Effector memory CD8-positive, alpha-beta T cell (primary cell): ENCODE data around the gene APBA1.

Experiments used
- ATAC-seq: fragments of 150-1000 bp; cut with Tn5 transposase; replicated peaks from 2 replicates; pipeline ENCODE4 v1.10.0; 2021; ENCODE audit warnings: mild to moderate bottlenecking, moderate library complexity
- DNase-seq, 3 experiments: peaks; one replicate each; pipeline ENCODE4 v3.0.0; 2021
- H3K27ac Mint-ChIP-seq, 2 donors: one replicate each; pipeline ENCODE4 v1.8.0; 2022; ENCODE audit warnings: mild to moderate bottlenecking in 2 of 2, mixed read lengths in 2 of 2, moderate library complexity in 2 of 2
- H3K27me3 Mint-ChIP-seq, 2 donors: one replicate each; pipeline ENCODE4 v1.8.0; 2022; ENCODE audit warnings: mixed read lengths in 2 of 2
- H3K36me3 Mint-ChIP-seq: one replicate; pipeline ENCODE4 v1.8.0; 2022; ENCODE audit warnings: mild to moderate bottlenecking, moderate library complexity, mixed read lengths; ENCODE audit not compliant: insufficient read depth
- H3K4me1 Mint-ChIP-seq, 2 donors: one replicate each; pipeline ENCODE4 v1.8.0; 2022; ENCODE audit warnings: low read depth in 2 of 2, mixed read lengths in 2 of 2
- H3K4me3 Mint-ChIP-seq, 2 donors: one replicate each; pipeline ENCODE4 v1.8.0; 2022; ENCODE audit warnings: mild to moderate bottlenecking in 2 of 2, mixed read lengths in 2 of 2, moderate library complexity in 2 of 2
- H3K9me3 Mint-ChIP-seq, 2 donors: one replicate each; pipeline ENCODE4 v1.8.0; 2022; ENCODE audit warnings: mixed read lengths in 2 of 2

Gene APBA1

DNA sequence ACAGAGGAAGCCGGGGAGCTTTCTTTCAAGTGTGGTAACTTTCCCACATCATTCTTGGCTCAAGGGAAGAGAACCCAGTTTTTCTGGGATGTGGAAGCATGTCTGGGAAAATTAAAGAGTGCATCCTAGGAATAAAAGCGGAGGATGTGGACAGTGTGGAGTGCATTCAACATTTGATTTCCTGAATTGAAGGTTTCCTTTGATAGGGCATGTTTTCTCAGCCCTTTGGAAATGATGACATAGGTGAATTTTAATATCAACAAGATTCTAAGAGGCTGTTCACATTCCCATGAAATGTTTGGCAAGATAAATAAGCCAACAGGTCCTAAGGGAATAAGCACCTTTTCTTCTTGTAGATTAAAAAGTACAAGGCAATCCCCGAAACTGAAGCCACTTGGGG, 283.6 kb downstream of the APBA1 start:
- H3K9me3 Mint-ChIP-seq = no peaks in the 10 kb centered on the region
- peaks cover 6% of the 10 kb centered on the region for H3K36me3 Mint-ChIP-seq
- ATAC-seq (no peak), DNase-seq (no peak)
- H3K27ac Mint-ChIP-seq = no peak overlapping the region
- peaks cover 5 to 45% of the 10 kb centered on the region in 2 donors for H3K27me3 Mint-ChIP-seq
- H3K4me1 Mint-ChIP-seq = no peaks in the 10 kb centered on the region
- no peak overlapping the region for H3K4me3 Mint-ChIP-seq

DNA sequence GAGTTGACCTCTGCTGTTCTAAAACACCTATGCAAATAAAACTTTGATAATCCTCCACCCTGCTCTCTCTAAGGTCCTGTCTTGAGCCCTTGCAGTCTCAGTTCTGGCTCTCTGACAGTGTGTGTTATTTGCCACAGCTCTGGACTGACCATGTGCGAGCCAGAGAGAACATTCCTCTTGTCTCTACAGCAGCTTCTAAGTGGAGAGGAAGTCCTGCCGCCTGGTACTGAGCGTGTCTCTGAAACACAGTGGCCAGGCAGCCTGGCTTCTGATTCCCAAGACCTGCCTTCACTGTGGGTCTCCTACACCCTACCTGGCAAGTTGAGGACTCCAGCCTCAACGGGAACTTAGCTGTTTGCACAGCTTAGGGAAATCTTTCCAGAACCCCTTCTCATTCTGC, 285.5 kb downstream of the APBA1 start:
- H3K36me3 Mint-ChIP-seq = peaks cover 6% of the 10 kb centered on the region
- DNase-seq = no peak
- no peak for ATAC-seq
- H3K27ac Mint-ChIP-seq = no peak overlapping the region
- H3K4me1 Mint-ChIP-seq = no peaks in the 10 kb centered on the region
- H3K4me3 Mint-ChIP-seq = no peak overlapping the region
- no peaks in the 10 kb centered on the region for H3K9me3 Mint-ChIP-seq
- H3K27me3 Mint-ChIP-seq = peaks cover 7 to 39% of the 10 kb centered on the region in 2 donors

DNA sequence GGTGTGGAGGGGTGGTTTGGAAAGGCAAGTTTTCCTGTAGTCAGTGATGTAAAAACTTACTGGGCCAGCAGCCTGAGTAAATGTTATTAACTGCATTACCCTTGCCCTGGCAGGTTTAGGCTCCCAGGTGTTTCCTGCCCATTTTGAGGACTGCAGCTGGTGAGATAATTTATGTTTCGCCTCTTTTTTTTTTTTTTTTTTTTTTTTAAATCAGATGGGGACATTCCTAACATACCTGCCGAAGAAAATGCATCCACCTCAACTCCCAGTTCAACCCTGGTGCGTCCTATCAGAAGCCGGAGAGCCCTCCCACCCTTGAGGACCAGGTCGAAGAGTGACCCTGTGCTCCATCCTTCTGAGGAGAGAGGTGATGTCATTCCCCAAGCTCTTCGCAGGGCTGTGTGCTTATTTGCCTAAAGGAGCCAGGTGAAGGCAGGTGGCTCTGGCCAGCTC, 286.6 kb downstream of the APBA1 start:
- Mint-ChIP-seq H3K4me3 (no peak overlapping the region), H3K36me3 (peaks cover 6% of the 10 kb centered on the region), H3K27me3 (peaks cover 7 to 47% of the 10 kb centered on the region in 2 donors), H3K4me1 (no peaks in the 10 kb centered on the region), H3K9me3 (no peaks in the 10 kb centered on the region), H3K27ac (no peak overlapping the region)
- ATAC-seq (no peak), DNase-seq (no peak)

DNA sequence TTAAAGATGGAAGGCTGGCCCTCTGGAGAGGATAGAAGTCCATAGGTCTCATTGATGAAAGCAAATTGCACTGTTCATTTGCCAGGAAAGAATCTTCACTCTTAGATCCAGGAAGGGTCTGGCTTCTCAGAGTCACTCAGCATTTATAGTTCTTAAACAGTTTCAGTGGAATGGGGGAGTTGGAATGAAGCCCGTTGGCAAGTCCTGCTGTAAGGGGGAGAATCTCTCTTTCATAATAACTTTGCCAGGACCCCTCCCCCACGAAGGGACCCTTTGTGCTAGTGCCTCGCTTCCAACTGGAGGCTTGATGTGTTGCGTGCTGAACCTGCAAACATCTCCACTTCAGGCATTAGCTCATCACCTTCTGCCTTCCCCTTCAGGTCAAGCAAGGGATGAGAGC, 290.0 kb downstream of the APBA1 start:
- H3K9me3 Mint-ChIP-seq = no peaks in the 10 kb centered on the region
- ATAC-seq = no peak

DNA sequence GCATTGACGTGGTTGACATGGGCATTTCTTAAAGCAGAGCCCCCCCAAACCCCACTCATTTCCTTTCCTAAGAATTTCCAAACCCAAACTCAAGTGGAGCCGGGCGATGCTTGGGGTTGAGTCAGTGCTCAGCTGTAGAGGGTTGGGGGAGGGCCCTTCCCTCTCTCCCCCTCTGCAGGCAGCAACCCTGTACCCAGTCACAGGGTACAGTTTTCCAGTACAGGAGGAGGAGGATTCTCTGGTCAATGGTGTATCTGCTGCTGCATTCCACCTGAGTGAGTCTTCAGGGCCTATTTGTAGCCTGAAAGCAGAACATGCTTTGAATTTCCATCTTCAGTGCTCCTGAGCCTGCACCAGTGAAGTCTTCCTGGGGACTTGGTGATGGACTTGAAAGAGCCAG, 291.4 kb downstream of the APBA1 start:
- no peak for ATAC-seq
- Mint-ChIP-seq H3K27me3 (peaks cover 7 to 46% of the 10 kb centered on the region in 2 donors), H3K36me3 (no peaks in the 10 kb centered on the region), H3K9me3 (no peaks in the 10 kb centered on the region), H3K4me1 (no peaks in the 10 kb centered on the region), H3K27ac (no peak overlapping the region), H3K4me3 (no peak overlapping the region)
- DNase-seq = no peak

More for the DNA sequence above, 290.0 kb downstream of the APBA1 start:
- Mint-ChIP-seq H3K4me3 (no peak overlapping the region), H3K4me1 (no peaks in the 10 kb centered on the region), H3K27me3 (peaks cover 7 to 42% of the 10 kb centered on the region in 2 donors), H3K27ac (no peak overlapping the region), H3K36me3 (peaks cover 4% of the 10 kb centered on the region)
- no peak for DNase-seq

DNA sequence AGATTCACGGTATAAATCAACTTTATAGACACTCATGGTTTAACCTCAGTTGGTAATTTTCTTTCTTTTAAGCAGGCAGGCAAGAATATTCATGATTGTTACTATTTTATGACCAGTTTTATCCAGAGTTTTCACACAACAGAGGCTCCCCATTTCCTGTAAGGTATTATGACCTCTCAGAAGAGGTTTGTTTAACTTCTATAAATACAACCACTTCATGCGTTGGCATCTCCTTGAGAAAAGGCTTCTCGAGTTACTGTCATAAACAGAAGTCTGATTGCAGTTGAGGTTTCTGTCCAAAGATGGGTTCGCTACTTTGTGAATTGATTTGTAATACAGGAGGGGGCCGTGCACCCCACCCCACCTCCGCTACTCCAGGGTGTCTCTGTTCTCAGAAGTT, 291.9 kb downstream of the APBA1 start:
- Mint-ChIP-seq H3K27ac (no peak overlapping the region), H3K27me3 (peaks cover 7 to 48% of the 10 kb centered on the region in 2 donors), H3K4me3 (no peak overlapping the region), H3K4me1 (no peaks in the 10 kb centered on the region), H3K9me3 (no peaks in the 10 kb centered on the region), H3K36me3 (no peaks in the 10 kb centered on the region)
- DNase-seq = no peak
- no peak for ATAC-seq

DNA sequence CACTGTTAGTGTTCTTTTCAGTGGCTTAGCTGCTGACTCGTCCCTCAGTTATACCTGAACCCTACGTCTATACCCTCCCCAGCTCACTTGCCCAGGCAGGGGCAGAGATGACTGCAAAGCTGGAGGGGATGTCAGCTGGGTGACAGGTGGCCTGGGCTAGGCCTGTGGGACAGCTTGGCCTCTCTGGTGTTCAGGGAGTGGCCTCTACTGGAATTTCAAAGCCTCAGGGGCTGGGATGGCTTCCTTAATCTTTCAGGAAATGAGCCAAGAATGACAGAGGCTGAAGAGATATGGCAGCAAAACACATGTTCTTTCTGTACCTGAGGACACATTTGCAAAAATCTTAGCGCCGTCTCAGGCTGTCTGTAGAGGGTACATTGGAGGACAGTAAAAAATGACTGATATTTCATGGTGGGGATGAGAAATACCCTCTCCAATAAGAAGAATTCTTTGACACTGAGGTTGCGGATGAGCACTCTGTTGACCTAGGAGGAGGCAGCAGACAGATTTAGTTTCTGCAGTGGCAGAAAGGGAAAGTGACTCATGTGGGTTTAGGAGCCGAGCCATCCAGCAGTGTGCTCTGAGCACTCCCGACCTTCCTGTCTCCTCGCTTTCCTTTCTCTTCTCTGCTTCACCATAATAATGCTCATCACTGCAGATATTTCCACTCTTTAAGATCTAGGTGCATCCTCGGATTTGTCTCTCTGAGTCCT, 292.7 kb downstream of the APBA1 start:
- no peak overlapping the region for H3K4me3 Mint-ChIP-seq
- no peaks in the 10 kb centered on the region for H3K4me1 Mint-ChIP-seq
- peaks cover 7 to 56% of the 10 kb centered on the region in 2 donors for H3K27me3 Mint-ChIP-seq
- H3K9me3 Mint-ChIP-seq = no peaks in the 10 kb centered on the region
- no peak for ATAC-seq
- H3K27ac Mint-ChIP-seq = no peak overlapping the region
- no peak for DNase-seq
- no peaks in the 10 kb centered on the region for H3K36me3 Mint-ChIP-seq

DNA sequence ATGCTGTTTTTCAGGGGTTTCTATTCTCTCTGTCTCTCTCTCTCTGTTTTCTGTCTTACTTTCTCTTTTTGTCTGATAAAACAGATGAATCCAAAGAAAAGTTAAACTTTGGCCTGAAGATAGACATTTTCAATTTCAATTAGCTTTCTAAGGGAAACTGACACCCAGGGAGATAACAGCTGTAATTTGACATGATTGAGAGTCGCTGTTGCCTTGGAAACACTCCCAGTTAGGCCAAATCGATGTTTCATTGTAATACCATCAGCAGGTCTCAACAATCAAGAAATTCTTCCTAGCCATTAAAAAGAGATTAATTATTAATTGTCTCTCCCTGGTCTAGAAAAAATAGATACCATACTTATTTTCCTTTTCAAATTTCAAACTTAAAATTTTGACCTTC, 294.2 kb downstream of the APBA1 start:
- no peak for ATAC-seq
- peaks cover 0 to 43% of the 10 kb centered on the region in 2 donors for H3K27me3 Mint-ChIP-seq

More for the DNA sequence above, 294.2 kb downstream of the APBA1 start:
- Mint-ChIP-seq H3K4me1 (no peaks in the 10 kb centered on the region), H3K9me3 (no peaks in the 10 kb centered on the region), H3K36me3 (no peaks in the 10 kb centered on the region), H3K27ac (no peak overlapping the region), H3K4me3 (no peak overlapping the region)
- DNase-seq = no peak
